GM20431 (cell line): ENCODE measurements around the gene RGS12.

Experiments used
- in situ Hi-C: fragments of 300-500 bp; cut with MseI, MboI; formaldehyde crosslinking; loops from one replicate; pipeline ENCODE4 v1.15.0; 2020; ENCODE audit warnings: low sequenced_read_pairs; ENCODE audit not compliant: unreplicated experiment

RGS12 gene

GRCh38 chr4:3321295-3321889, 28.6 kb downstream of the RGS12 start:
- in situ Hi-C loops, result no loop called here

- in situ Hi-C loops, result no loop called here
Measured at GRCh38 chr4:3322059-3322550, 29.3 kb downstream of the RGS12 start.

- in situ Hi-C loops, result no loop called here
Measured at GRCh38 chr4:3323071-3323481, 30.3 kb downstream of the RGS12 start.

- in situ Hi-C loops, result no loop called here
Measured at GRCh38 chr4:3324093-3324815, 31.4 kb downstream of the RGS12 start.

GRCh38 chr4:3328814-3329663, 36.2 kb downstream of the RGS12 start:
- in situ Hi-C loops, result no loop called here

GRCh38 chr4:3329887-3330286, 37.1 kb downstream of the RGS12 start:
- in situ Hi-C loops, result no loop called here

GRCh38 chr4:3330707-3331106, 37.9 kb downstream of the RGS12 start:
- in situ Hi-C loops, result no loop called here

- in situ Hi-C loops, result no loop called here
Measured at GRCh38 chr4:3331511-3332394, 38.9 kb downstream of the RGS12 start.

- in situ Hi-C loops, result no loop called here
Measured at GRCh38 chr4:3332498-3332897, 39.7 kb downstream of the RGS12 start.

- in situ Hi-C loops, result no loop called here
Measured at GRCh38 chr4:3334316-3334715, 41.5 kb downstream of the RGS12 start.

GRCh38 chr4:3335385-3335784, 42.6 kb downstream of the RGS12 start:
- in situ Hi-C loops, result no loop called here

GRCh38 chr4:3335982-3336381, 43.2 kb downstream of the RGS12 start:
- in situ Hi-C loops, result no loop called here

GRCh38 chr4:3336382-3337356, 43.8 kb downstream of the RGS12 start:
- in situ Hi-C loops, result no loop called here

GRCh38 chr4:3337357-3337732, 44.5 kb downstream of the RGS12 start:
- in situ Hi-C loops, result no loop called here

- in situ Hi-C loops, result no loop called here
Measured at GRCh38 chr4:3337811-3338210, 45.0 kb downstream of the RGS12 start.

GRCh38 chr4:3338321-3338838, 45.6 kb downstream of the RGS12 start:
- in situ Hi-C loops, result no loop called here

GRCh38 chr4:3338976-3339531, 46.2 kb downstream of the RGS12 start:
- in situ Hi-C loops, result no loop called here

GRCh38 chr4:3339577-3339976, 46.8 kb downstream of the RGS12 start:
- in situ Hi-C loops, result no loop called here
